Middle frontal gyrus (tissue), 1 donor: ENCODE results near the gene ASB6.
"Not testable (repeated sequence)": the region's sequence is repeated elsewhere in the genome, so short reads cannot be mapped to it uniquely, and the experiment has no call there.

Source experiments
- DNase-seq: peaks from one replicate; pipeline ENCODE4 v3.0.0-alpha.2; 2015; ENCODE audit warnings: low spot score; ENCODE audit errors: extremely low spot score

ASB6 gene

DNA sequence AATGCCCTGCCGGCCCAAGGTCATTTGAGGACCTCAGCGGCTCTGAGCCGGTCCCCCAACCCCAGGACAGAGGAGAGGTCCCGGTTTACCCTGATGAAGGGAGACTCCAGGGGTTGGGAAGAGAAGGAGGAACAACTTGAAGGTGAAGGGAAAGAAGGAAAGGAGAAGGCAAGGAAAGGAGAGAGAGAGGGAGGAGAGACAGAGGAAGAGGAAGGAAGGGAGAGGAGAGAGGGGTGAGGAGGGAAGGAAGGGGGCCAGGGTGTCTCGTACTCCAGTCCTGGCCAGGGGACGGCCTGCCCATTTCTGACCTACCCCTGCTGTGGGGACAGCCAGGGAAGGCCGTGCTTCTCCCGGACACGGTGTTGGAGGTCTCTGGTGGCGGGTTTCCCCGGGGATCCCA, 25.4 kb upstream of the ASB6 start:
- no peak for DNase-seq

DNA sequence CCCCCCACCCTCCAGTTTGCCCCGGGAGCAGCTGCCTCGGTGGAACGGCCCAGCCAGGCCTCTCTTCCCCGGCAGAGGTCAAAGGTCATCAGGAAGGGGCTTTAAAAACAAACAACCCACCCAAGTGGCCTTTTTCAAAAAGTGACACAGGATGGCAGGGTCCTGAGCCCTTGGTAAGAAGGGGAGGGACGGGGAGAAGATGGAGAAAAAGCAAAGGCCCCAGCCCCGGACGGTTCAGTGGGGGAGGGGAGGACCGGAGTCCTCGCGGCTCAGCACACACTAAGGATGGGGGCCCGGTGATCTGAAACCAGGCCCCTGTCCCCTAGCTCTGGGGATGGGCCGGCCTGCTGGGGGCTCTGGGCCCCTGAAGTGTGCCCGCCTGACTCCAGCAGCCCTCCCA, 24.6 kb upstream of the ASB6 start:
- no peak for DNase-seq

- DNase-seq = no peak
These were observed 24.0 kb upstream of the ASB6 start for GRCh38 chr9:129665814-129666520.

- DNase-seq = no peak
These were observed 23.4 kb upstream of the ASB6 start, which contains the start of gene PRRX2 for GRCh38 chr9:129665389-129665775. Gene PRRX2 (plus strand): TSS chr9:129665647. CDS start chr9:129665868, 221 bp downstream.

GRCh38 chr9:129664746-129665388, 22.9 kb upstream of the ASB6 start:
- no peak for DNase-seq

GRCh38 chr9:129662239-129662638, 20.3 kb upstream of the ASB6 start:
- DNase-seq = not testable (repeated sequence)

DNA sequence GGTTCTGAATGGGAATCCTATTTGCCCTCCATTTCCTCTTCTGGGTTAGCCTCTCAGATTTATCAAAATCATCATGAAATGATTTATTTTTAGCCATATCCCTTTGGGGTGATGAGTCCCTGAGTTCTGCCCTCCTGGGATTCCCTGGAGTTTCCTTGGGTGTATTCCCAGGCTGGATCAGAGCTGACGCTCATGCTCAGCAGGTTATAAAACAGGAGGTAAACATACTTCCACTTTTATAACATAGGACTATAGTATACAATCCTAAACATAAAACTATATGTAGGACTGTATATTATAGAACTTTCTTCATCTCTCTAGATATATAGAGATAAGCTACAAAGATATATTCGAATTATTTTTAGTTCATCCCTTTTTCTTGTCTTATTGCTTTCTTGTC, 19.1 kb upstream of the ASB6 start:
- no peak for DNase-seq

DNA sequence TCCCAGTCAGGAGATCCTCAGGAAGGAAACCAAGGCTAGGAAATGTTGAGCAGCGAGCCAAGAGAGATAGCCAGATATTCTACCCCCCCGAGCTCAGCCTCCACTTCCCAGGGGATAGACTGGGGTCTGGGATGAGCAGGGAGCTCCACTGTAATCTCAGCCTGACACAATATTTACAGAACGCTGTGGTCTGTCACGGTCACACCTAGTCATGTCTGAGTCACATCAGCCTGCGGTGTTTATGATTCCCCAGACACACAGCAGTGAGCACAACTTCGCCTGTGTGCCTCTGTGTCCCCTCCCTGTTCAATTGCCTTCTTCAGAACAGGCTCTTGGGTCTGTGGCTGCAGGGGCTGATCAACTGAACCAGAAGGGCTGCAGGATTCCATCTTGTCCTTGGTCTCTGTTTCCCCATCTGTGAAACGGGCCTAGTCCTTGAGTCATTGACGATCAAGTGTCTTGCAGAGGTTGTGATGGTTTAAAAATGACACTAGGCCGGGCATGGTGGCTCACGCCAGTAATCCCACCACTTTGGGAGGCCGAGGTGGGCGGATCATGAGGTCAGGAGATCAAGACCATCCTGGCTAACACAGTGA, 14.9 kb upstream of the ASB6 start:
- DNase-seq = no peak

DNA sequence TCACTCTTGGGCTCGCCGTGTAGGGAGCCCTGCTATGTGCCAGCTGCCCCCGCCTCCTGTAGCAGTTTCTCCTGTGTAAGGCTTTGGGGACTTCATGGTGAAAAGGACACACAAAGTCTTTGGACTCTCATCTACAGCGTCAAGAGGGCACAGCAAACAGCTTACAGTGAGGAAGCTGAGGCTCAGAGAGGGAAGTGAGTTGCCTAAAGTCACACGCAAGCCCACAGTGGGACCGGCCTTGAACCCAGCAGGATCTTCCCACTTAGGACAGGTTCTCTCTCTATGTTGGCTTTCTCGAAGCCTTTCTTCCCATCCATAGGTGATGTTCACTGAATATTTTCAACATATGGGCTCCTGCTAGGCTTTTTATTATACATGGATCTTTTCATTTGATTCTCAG, 13.7 kb upstream of the ASB6 start:
- DNase-seq = no peak

GRCh38 chr9:129655154-129655553, 13.2 kb upstream of the ASB6 start:
- no peak for DNase-seq

DNA sequence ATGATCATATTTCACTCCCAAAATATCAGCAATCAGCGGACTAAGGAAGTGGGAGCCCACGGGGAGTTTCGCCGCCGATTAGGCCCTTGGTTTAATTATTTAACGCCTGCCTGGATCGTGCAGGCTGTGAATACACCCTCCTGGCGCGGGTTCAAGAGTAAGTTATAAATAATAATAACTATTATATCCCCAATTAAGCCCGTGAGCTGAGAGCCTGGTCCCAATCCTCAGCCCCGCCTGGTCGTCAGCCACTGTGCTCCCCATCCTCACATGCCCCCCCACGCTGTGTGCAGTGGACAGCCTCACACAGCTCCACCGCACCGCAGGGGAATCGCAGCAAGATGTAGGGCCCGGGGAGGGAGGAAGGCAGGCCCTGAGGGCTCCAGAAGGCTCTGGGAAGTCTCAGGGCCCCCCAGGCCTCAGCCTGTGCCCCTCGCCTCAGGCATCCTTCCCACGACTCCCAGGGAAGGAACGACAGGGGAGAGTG, 12.6 kb upstream of the ASB6 start:
- DNase-seq = no peak

- DNase-seq = no peak
These were observed 12.0 kb upstream of the ASB6 start for GRCh38 chr9:129653823-129654553.

DNA sequence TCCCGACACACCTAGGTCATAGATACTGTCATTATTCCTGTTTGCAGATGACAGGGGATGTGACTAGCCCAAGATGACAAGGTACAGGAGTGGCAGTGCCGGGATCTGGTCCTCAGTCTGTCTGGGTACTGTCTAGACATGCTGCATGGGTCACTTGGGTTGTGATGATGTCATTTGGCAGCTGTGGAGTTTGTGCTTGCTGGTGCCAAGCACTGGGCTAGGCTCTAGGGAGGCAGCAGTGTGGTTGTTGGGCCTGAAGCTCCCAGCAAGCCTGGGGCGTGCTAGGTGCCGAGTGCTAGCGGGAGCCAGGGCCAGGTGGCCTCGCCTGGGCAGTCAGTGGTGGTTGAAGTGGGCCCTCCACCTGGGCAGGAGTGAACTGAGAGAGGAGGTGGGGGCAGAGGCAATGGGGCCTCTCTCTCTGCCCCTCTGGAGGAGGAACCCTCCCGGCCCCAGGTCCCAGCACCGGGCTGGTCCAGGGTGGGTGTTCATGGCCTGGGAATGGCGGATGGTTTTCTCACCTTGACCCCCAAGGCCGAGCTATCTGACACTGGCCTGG, 8.8 kb upstream of the ASB6 start:
- DNase-seq = no peak

GRCh38 chr9:129649726-129650679, 8.1 kb upstream of the ASB6 start:
- DNase-seq = no peak

- DNase-seq = no peak
These were observed 6.8 kb upstream of the ASB6 start for GRCh38 chr9:129648764-129649115.

GRCh38 chr9:129648092-129648763, 6.3 kb upstream of the ASB6 start:
- no peak for DNase-seq

DNA sequence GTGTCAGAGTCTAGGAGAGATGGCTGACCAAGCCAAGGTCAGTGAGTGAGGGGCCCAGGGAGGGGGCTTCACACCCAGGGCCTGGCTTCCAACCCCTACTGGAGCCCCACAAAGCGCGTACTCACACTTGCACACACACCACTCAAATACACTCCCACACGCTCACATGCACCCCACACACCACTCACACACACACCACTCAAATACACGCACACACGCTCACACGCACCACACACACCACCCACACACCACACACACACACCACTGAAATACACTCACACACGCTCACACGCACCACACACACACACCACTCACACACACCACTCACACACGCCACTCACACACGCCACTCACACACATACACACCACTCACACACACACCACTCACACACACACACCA, 5.7 kb upstream of the ASB6 start:
- DNase-seq = no peak

DNA sequence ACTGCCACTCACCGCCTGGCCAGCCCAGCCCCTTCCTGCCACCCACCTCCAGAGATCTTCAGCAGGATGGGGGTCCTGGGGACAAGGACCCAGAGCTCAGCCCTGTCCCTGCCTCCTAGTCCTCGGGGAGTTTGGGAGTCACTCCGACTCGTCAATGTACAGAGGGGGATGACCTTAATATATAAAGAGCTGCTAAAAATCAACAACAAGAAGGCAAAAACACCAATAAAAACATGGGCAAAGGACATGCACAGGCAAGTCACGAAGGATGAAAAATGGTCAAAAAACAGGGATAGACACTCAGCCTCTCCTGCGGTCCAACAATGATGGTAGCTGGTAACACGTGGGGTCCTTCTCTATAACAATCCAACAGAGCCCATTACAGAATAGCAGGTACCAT, 4.7 kb upstream of the ASB6 start:
- no peak for DNase-seq

GRCh38 chr9:129646252-129646651, 4.3 kb upstream of the ASB6 start:
- no peak for DNase-seq

- no peak for DNase-seq
These were observed 3.0 kb upstream of the ASB6 start for GRCh38 chr9:129644902-129645301.
